ENCODE results near the gene IGSF9B.

IGSF9B gene

DNA sequence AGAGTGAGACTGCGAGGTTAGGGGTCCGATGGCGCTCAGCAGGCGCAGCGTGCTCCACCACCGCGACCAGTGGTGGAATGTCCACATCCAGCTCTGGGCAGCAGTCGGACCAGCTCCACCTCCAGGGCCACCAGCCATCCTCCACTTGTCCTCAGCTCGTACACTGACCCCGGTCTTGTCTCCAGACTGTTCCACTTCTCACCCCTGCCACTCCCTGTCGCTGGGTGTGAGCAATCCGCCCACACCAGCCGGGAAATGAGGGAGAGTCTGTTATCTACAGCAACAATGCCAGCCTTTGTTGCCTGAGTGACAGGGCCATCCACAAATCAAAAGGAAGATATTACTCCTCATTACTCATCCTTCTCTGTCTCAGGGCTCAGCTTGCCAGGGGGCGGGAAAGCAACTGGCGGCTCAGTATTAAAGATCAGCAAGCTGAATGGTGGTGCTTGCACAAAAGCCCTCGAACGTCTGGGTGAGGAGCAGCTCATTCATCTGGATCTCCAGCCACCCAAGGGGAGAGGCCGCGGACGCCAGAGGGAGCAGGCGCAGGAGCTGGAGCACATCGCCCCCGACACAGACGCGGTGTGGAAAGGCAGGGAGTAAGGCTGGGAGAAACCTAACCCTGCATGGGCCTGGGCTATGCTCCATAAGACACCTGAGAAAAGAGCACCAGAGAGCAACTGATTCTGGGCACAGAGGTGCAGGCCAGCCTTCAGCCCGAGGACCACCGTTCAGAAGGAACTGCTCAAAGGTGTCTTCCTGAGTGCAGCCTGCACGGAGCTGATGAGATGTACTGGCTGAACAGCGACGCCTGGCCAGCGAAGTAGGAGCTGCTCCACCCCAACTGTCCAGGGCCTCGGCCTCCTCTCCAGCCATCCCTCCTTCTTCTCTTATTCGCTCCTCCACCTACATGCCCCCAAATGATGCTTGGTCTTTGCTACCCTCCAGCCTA is 21.9 kb downstream of the IGSF9B start:
- DNase-seq: no peak

GRCh38 chr11:133934096-133934495 is 22.7 kb downstream of the IGSF9B start:
- DNase-seq: no peak

DNA sequence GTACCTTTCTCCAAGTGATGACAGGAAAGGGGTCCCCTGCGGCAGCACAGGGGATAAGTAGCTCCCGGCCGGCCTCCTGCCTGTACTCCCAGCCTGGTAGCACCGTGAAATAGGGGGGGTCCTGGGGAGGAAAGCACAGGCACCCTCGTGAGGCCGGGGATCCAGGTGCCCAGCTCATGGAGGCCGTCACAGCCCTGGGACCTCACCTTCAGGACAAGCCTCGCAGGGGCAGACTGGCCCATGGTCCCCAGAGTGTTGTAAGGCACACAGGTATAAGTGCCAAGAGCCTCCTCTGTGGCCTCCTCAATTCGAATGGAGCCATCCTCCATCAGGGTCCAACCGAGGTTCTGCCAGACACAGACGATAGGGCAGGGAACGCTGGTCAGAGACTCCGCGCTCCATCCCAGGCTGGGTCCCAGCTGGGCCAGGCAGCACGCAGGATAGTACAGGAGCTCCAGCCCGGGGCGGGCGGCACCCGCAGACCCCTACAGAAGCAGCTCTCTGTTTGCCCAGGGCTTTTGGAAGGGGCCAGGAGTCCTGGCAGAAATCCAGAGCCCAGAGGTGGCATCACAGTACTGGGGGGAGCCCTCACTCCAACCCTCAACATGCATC is 25.2 kb downstream of the IGSF9B start:
- no peak for DNase-seq

DNA sequence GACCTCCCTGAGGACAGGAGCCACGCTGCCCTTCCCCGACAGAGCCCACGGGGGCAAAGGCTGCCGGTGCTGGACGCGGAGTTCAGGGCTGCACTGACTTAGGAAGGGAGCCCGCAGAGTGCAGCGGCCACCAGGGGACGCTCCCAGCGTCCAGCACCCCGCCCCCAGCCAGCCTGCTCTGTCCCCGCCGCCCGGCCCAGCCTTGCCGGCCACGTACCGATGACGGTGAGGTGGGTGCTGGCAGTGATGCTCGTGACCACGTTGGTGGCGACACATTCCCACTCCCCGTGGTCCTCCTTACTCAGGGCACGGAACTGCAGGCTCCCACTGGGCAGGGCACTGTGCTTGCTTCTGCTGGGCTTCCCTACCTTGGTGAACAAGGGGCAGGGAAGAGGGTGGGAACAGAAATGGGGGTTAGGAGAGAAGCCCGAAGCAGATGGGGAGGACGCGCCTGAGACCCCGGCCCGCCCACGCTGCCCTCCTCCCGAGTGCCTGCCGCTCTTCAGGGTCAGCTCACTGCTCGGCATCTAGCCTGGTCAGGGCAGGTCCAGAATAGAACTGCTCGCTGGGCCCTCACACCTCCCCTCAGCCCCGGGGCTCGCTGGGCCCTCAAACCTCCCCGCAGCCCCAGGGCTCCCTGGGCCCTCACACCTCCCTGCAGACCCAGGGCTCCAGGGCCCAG is 25.9 kb downstream of the IGSF9B start:
- DNase-seq: no peak

GRCh38 chr11:133930053-133930766 is 26.6 kb downstream of the IGSF9B start:
- DNase-seq: no peak

DNA sequence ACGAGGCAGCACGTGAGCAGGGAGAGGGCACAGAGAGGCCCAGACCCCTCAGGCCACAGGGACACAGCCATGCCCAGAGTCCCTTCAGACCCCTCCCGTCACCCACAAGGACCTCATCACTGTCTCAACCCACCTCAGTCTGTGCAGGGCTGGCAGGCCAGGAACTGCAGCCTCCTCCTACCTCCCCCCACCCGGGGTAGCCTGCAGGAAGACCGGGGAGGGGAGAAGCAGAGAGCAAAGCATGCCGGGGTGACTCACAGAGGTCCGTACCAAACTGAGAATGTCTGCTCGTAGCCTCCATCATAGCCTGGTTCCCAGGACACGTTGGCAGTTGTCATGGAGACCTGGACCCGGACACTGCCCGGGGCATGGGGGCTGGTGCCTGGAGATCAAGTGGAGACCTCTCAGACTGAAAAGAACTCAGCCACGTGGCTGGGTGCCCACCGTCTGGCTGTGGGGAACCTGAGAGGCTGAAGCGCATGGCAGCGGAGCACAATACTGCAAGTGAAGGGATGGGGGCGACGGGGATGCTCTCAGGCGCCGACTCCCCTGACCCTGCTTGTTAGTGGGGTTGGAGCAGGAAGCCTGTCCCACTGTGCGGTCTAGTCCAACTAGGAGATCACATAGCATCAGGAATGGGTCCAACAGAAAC is 27.2 kb downstream of the IGSF9B start:
- no peak for DNase-seq

GRCh38 chr11:133928628-133929059 is 28.1 kb downstream of the IGSF9B start:
- DNase-seq: peak; percentile 79

DNA sequence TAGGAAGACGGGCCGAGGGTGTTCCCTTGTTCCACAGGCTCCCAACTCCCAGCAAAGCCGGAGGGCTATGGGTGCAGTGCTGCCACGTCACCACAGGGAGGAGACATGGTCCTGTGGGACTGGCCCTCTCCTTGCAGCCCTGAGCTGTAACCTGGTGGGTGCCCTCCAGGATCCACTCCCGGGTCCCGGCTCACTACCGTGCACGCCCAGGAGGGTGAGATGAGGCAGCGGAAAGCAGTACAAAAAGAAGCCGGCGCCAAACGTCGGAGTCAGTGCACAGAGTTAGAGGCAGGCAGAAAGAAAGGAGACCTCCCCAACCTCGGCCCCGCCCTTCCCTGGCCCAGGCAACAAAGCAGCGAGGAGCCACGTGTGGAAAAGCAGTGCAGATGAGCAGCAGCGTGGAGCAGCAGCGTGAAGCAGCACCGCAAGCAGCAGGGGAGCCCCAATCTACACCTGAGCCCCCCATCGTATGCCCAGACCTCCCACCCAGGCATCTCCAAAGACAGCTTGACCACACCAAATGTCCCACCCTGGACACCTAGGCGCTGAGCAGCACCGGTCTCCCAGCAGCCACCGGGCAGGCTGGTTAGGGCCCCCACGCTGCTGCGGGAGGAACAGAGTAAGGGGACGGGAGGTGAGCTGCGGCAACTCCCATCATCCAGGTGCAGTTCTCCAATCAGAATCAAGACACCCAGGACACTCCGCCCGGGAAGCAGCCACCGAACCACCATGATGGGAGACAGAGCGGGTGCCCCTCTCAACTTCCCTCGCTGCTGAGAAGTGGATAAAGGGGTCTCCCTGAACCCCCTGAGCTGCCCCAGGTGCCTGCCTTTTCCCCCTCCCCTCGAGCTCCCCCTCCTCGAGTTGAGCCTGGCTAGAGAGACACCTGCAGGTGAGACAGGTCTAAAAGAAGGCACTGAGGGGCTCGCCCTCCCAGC is 28.8 kb downstream of the IGSF9B start:
- peak; percentile 86 for DNase-seq

GRCh38 chr11:133926466-133927246 is 30.1 kb downstream of the IGSF9B start:
- no peak for DNase-seq

- no peak for DNase-seq
Measured at GRCh38 chr11:133925756-133926155, 31.0 kb downstream of the IGSF9B start.

DNA sequence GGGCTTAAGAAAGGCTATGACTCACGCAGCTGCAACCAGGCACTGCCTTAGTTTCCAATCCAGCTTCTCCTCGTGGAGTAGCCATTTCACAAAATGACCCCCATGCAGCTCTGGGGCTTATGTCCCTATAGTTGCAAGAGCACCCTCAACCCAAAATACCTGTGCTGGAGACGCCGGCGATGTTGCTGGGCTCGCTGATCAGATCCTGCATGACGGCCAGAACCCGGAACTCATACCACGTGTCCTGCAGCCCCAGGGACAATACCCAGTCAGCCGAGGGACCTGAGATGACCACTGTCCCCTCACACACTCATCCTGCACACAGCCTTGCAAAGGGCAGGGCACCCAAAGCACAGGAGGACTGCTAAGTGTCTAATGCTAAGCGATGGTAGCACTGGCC is 32.1 kb downstream of the IGSF9B start:
- DNase-seq: no peak

- no peak for DNase-seq
Measured at GRCh38 chr11:133922078-133922870, 34.5 kb downstream of the IGSF9B start.

DNA sequence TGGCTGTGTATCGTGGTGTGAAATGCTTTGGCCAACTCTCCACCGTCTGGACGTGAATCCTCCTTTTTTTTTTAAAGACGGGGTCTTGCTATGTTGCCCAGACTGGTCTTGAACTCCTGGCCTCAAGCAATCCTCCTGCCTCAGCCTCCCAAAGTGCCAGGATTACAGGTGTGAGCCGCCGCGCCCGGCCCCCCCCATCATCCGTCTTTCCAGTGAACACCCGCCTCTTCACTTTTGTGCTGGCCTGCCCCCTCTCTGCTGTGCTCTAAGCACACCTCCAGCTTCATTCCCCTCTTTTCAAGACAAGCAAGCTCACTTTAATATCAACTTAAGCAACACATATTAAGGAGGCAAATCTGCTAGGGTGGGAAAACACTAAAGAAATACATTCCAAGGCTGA is 35.3 kb downstream of the IGSF9B start:
- no peak for DNase-seq

DNA sequence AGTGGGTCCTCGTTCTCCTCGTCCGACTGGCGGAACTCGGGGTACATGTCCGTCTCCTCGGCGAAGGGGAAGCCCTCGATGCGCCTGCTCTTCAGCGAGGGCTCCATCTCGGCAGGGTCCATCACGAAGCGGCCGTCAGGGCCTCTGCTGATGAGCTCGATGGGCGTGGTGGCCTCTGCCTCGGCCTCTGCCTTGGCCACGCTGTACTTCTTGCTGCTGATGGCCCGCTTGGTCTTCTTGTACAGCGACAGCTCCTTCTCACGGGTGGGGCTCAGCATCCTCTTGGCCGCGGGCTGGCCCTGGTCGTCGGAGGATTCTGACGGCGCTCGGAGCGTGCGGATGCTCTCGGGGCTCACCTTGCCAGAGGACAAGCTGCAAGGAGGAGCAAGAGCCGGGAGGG is 35.7 kb downstream of the IGSF9B start:
- DNase-seq: no peak

GRCh38 chr11:133920109-133920990 is 36.4 kb downstream of the IGSF9B start:
- DNase-seq: no peak

DNA sequence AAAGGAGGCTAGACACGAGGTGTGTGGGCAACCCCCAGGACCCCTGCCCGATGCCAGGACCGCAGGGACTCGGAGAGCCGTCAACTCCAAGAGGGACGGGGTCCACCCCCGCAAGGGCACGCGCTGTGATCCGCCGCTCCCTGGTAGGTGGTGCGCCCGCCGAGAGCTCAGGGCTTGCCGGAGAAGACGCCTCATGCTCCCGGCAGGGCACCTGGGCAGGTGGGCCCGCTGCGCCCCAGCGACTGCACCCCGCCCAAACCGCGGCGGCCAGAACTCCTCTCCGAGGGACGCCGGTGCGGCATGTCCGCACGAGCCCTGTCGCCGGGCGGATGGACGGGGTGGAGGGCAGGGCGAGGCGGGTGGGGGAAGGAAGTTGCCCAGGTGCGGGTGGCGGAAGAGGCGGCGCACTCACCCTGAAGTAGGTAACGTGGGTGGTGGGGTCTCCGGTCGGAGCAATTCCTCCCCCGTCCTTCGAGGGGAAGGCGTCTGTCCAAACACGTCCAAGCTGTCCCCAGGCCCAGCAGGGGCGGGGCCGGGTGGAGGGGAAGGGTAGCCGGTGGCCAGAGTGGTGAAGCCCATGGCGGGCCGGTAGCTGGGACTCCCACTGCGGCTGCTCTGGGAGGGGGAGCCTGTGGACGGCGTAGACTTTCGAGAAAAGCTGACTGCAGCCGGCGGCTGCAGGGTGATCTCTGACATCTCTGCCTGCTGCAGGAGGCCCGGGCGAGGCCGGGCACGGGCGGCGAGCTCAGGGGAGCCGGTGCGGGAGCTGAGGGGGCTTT is 37.2 kb downstream of the IGSF9B start:
- DNase-seq: no peak

- DNase-seq: no peak
Measured at GRCh38 chr11:133918608-133919260, 38.0 kb downstream of the IGSF9B start.

Measured in NCI-H2171 treated with DMSO at 0.1 percent for 48 hours (cell line).